GM21526 (cell line): Measurements from ENCODE around the gene KDR.

Source experiments
- ATAC-seq: cut with Tn5 transposase; IDR thresholded peaks from one replicate; pipeline ENCODE4 v1.9.1; 2021; ENCODE audit warnings: moderate library complexity; ENCODE audit not compliant: unreplicated experiment, low FRiP score

The KDR gene

DNA sequence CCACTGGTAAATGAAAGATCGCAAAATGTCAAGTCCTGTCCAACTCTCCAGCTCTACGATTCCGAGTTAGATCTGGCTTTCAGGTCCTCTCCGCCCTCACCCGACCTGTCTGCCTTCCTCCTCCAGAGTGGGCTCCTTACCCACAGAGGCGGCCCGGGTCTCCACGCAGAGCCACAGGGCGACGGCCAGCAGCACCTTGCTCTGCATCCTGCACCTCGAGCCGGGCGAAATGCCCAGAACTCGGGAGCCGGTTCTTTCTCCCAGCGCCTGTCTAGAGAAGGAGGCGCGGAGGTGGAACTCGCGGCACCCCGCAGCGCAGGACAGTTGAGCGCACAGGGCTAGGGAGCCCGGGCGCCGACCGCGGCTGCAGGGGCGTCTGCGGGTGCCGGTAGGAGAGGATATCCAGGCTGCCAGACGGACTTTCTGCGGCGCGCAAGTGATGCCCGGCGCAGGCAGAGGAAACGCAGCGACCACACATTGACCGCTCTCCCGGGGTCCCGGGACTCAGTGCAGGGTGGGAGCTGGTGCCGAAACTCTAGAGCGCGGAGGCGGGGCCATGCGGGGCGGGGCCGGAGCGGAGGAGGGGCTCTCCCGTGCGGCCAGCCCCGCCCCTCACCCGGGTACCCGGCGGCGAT is at the start of gene KDR:
Gene KDR, minus strand, starts transcription at position 509 of the 635 bp plus-strand sequence. Its CDS starts 302 bp downstream, at position 207.
- no peak for ATAC-seq

- ATAC-seq, result no peak
Measured at GRCh38 chr4:55173580-55173979, 48.2 kb upstream of the KDR start.

DNA sequence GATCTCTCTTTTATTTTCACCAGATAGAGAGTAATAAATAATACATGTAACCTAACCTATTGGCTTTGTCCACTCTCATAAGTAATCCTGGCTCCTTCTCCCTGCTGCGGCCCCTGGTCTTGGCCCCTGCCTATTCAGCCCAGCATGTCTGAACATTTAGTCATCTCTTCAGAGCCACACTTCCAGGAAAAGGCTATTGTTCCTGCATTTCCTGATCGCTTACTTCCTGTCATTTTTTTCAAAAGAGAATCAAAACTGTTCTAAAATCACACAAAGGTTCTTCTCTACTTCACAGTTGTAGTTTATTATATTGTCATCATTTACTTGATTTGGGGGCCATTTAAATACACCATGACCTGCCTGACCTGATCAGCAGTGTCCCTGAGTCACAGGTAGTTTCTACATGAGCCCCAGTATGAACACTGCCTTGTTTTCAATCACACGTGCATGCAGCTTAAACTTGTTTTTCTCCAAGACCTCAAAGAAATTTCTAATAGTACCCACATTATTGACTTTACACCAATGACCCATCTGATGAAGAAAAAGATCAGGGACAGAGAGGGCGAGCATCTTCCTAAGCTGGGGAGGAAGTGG is 47.4 kb upstream of the KDR start:
- ATAC-seq, result no peak

DNA sequence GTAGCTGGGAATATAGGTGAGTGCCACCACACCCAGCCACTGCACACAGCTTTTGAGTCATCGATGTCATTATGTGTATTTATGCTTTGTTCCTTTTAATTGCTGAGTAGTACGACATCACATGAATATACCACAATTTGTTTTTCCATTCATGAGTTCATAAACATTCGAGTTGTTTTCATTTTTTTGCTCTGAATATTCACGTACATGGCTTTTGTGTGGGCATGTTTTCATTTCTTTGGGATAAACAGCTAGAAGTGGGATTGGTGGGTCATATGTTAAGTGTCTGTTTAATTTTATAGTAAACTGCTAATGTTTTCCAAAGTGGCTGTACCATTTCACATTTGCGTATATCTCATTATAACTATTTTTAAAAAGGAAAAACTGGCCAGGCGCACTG is 45.1 kb upstream of the KDR start:
- ATAC-seq, result no peak

- ATAC-seq, result no peak
Measured at GRCh38 chr4:55169352-55169961, 44.1 kb upstream of the KDR start.

DNA sequence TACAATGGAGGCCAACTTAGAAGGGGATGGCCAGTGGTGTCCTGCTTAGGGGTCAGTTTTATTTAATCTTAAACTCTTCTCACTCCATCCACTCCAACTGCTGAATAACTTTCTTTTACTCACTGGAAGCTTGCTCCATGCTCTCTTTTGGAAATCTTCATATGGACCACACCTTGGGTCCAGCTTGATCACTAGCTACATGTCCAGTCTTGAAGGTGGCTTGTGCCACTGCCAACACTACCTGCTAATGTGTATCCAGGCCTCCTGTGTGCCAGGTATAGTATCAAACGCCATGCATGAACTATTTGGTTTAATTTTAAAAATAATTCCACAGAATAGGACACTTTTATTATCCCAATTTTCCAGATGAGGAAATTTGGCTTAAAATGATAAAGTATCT is 37.0 kb upstream of the KDR start:
- no peak for ATAC-seq

DNA sequence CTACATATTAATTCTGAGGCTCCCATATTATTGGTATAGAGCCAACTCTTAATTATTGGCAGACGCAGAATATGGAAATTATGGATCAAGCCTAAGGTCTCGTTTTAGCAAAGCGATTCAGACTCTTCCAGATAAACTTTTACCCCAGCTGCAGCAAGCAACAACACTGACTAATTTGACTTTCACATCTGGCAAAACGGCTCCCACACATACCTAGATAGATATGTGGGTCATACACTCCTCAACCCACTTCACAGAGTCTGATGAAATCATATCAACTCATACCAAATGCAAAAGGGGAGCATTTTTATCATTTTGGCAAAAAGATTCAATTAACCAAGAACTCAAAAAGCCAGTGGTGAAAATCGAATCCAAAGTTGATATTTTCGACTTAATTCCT is 36.3 kb upstream of the KDR start:
- no peak for ATAC-seq

DNA sequence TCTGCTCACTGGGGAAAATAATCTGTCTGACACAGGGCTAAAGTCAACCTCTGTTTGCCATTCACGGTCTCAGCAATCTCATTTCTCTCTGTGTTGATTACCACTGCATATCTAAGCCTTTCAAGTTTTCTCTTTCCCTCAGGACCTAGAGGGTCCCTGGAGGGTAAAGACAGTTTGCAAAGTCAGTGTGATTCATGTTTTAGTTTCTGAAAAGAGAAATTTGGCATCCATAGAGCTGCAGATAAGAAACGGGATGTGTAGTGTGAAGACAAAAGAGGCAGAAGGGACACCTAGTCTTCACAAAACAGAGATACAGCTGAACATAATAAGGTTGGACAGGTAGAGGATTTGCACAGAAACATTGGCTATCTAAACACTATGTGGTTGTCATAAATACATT is 34.5 kb upstream of the KDR start:
- no peak for ATAC-seq

- ATAC-seq, result no peak
Measured at GRCh38 chr4:55158957-55159356, 33.6 kb upstream of the KDR start.

DNA sequence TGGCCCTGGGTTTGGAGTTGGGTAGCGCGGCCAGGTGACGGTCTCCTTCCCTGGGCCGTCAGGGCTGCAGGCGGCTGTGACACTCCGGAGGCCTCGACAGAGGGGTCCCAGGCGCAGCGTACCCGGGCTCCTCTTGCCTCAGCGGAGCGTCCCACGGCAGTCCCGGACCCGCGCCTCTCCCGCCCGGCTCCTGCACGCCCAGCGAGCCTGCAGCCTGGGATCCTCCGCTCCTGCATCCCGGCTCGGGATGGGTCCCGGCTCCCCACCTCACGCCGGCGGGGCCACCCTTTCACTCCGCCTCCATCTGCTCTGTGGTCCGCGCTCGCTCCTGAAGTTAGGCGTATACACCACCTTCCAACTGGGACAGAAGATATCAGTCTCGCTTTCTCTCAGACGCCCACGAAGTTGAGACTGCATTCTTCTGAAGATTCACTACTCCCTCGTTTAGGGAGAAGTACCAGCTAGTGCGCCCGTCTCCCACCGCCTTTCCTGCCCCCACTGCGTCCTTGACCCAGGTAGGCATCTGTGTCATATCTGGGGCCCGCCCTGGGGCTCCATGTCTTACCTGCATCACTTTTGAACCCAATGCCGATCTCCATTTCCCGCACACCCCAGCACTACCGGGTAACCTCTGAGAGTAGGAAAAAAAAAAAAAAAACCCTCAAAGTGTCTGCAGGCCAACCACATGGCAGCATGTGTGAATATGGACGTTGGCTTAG is 32.3 kb upstream of the KDR start:
- no peak for ATAC-seq

- ATAC-seq, result no peak
Measured at GRCh38 chr4:55154933-55155332, 29.5 kb upstream of the KDR start.

- no peak for ATAC-seq
Measured at GRCh38 chr4:55154290-55154880, 29.0 kb upstream of the KDR start.

- ATAC-seq, result no peak
Measured at GRCh38 chr4:55143858-55144257, 18.5 kb upstream of the KDR start.

DNA sequence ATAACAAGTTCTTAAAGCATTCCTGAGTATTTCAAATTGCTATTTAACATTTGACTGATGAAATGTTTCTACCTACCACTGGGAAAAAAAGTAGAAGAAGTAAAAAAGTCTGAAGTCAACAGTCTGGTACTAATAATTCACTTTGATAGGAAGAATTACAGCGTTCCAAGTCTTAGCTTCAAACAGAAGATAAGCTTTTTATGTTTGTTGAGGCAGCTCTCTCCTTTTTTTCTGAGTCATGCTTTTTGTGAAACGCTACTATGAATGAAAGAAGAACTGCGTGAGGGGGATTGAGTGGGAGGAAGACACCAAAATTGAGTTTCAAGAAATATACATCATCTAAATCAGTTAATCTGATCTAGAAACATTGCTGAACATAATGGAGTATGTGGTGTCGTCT is 13.0 kb upstream of the KDR start:
- ATAC-seq, result no peak

GRCh38 chr4:55136634-55137033 is 11.2 kb upstream of the KDR start:
- ATAC-seq, result no peak

- ATAC-seq, result no peak
Measured at GRCh38 chr4:55133951-55134350, 8.6 kb upstream of the KDR start.

- no peak for ATAC-seq
Measured at GRCh38 chr4:55132775-55133174, 7.4 kb upstream of the KDR start.

DNA sequence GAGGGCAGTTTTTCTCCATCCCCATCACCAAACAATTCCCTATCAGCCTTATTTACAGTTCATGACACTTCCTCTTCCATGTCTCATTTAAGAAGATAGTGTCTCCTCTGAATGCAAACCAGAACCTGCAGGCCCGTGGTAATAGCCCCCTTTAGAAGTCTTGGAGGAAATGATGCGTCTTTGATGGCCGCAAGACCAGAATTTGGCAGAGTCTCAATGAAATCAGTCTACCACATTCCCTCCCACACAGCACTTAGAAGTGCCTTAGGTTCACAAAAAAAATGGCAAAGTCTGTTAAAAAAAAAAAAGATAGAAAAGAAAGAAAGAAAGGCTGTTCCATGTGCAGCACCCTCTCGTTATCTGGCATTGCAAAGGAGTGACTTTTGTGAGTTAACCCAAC is 2.1 kb upstream of the KDR start:
- no peak for ATAC-seq

DNA sequence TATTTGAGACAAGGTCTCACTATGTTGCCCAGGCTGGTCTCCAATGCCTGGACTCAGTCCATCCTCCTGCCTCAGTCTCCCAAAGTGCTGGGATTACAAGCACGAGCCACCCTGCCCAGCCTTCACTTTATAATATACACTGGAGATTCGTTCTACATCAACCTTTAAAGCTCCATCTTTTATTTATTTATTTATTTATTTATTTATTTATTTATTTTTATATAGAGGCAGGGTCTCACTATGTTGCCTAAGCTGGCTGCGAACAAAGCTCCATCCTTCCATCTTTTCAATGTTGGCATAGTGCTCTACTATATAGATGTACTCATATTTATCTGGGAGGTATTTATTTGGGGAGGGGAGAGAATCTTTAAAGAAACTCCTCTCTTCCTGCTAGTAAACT is 1.7 kb upstream of the KDR start:
- ATAC-seq, result no peak

- ATAC-seq, result no peak
Measured at GRCh38 chr4:55125763-55126541, 557 bp upstream of the KDR start.
